HUES64 (cell line): ENCODE measurements around the gene CLSTN2.

Experiments
- H3K27ac ChIP-seq: 2 replicates; pipeline ENCODE4 v1.7.0; 2013; ENCODE audit warnings: low read depth, low read length, inconsistent platforms
- H3K27me3 ChIP-seq: 2 replicates; pipeline ENCODE4 v1.6.1; 2013; ENCODE audit warnings: mild to moderate bottlenecking, low read length; ENCODE audit not compliant: insufficient read depth
- H3K36me3 ChIP-seq: 2 replicates; pipeline ENCODE4 v1.6.1; 2013; ENCODE audit warnings: mild to moderate bottlenecking, low read length; ENCODE audit not compliant: insufficient read depth
- H3K4me1 ChIP-seq: 2 replicates; pipeline ENCODE4 v1.6.1; 2013; ENCODE audit warnings: mild to moderate bottlenecking, low read length, moderate library complexity; ENCODE audit not compliant: insufficient read depth
- H3K4me3 ChIP-seq: 2 replicates; pipeline ENCODE4 v1.5.1; 2013; ENCODE audit warnings: mild to moderate bottlenecking, low read length, moderate library complexity
- H3K9ac ChIP-seq: 2 replicates; pipeline ENCODE4 v1.6.1; 2013; ENCODE audit warnings: mild to moderate bottlenecking, low read depth, low read length
- H3K9me3 ChIP-seq: 2 replicates; pipeline ENCODE4 v1.6.1; 2013; ENCODE audit warnings: low read depth, low read length; ENCODE audit not compliant: insufficient read depth
- WGBS: fragments of 150-250, 120-280 bp; methylation state at CpG from one replicate; pipeline ENCODE4 v1.1.7; 2013; ENCODE audit warnings: missing lambda C conversion rate; 5-methylcytosine and 5-hydroxymethylcytosine counted together

The CLSTN2 gene

GRCh38 chr3:140056047-140056446 is 121.1 kb downstream of the CLSTN2 start:
- H3K36me3 ChIP-seq = no peaks in the 10 kb centered on the region
- WGBS = 93% methylated on average over 4 of the region's 4 CpGs
- H3K27ac ChIP-seq = no peak overlapping the region
- H3K27me3 ChIP-seq = no peaks in the 10 kb centered on the region
- H3K9me3 ChIP-seq = no peaks in the 10 kb centered on the region
- H3K9ac ChIP-seq = no peak overlapping the region
- no peak overlapping the region for H3K4me3 ChIP-seq
- H3K4me1 ChIP-seq = no peaks in the 10 kb centered on the region

- Histone ChIP-seq H3K4me1 (no peaks in the 10 kb centered on the region), H3K4me3 (no peak overlapping the region), H3K36me3 (no peaks in the 10 kb centered on the region), H3K9ac (no peak overlapping the region), H3K9me3 (no peaks in the 10 kb centered on the region), H3K27me3 (no peaks in the 10 kb centered on the region), H3K27ac (no peak overlapping the region)
- 88% methylated on average over 2 of the region's 2 CpGs for WGBS
These were observed 126.2 kb downstream of the CLSTN2 start for GRCh38 chr3:140061211-140061610.

GRCh38 chr3:140062461-140062860 is 127.5 kb downstream of the CLSTN2 start:
- Histone ChIP-seq H3K9ac (no peak overlapping the region), H3K4me3 (no peak overlapping the region), H3K4me1 (no peaks in the 10 kb centered on the region), H3K27ac (no peak overlapping the region), H3K9me3 (no peaks in the 10 kb centered on the region), H3K36me3 (no peaks in the 10 kb centered on the region), H3K27me3 (no peaks in the 10 kb centered on the region)

- H3K9me3 ChIP-seq = no peaks in the 10 kb centered on the region
- H3K27me3 ChIP-seq = no peaks in the 10 kb centered on the region
- H3K27ac ChIP-seq = no peak overlapping the region
- H3K36me3 ChIP-seq = no peaks in the 10 kb centered on the region
- no peak overlapping the region for H3K4me3 ChIP-seq
- WGBS = 92% methylated on average over 3 of the region's 3 CpGs
- no peak overlapping the region for H3K9ac ChIP-seq
- H3K4me1 ChIP-seq = no peaks in the 10 kb centered on the region
These were observed 132.5 kb downstream of the CLSTN2 start for GRCh38 chr3:140067487-140067886.

GRCh38 chr3:140068494-140069017 is 133.6 kb downstream of the CLSTN2 start:
- H3K4me3 ChIP-seq = no peak overlapping the region
- no peaks in the 10 kb centered on the region for H3K9me3 ChIP-seq
- H3K36me3 ChIP-seq = no peaks in the 10 kb centered on the region
- no peak overlapping the region for H3K9ac ChIP-seq
- H3K27me3 ChIP-seq = no peaks in the 10 kb centered on the region
- no peaks in the 10 kb centered on the region for H3K4me1 ChIP-seq
- no peak overlapping the region for H3K27ac ChIP-seq

GRCh38 chr3:140073278-140074045 is 138.5 kb downstream of the CLSTN2 start:
- Histone ChIP-seq H3K4me1 (no peaks in the 10 kb centered on the region), H3K9me3 (no peaks in the 10 kb centered on the region), H3K27me3 (no peaks in the 10 kb centered on the region), H3K27ac (no peak overlapping the region), H3K4me3 (no peak overlapping the region), H3K36me3 (no peaks in the 10 kb centered on the region), H3K9ac (no peak overlapping the region)
- WGBS = 96% methylated on average over 3 of the region's 3 CpGs

- H3K36me3 ChIP-seq = no peaks in the 10 kb centered on the region
- no peak overlapping the region for H3K4me3 ChIP-seq
- H3K9me3 ChIP-seq = no peaks in the 10 kb centered on the region
- no peak overlapping the region for H3K9ac ChIP-seq
- no peaks in the 10 kb centered on the region for H3K4me1 ChIP-seq
- no peaks in the 10 kb centered on the region for H3K27me3 ChIP-seq
- H3K27ac ChIP-seq = no peak overlapping the region
- 93% methylated on average over 3 of the region's 3 CpGs for WGBS
These were observed 141.6 kb downstream of the CLSTN2 start for GRCh38 chr3:140076552-140076951.

GRCh38 chr3:140077406-140077805 is 142.4 kb downstream of the CLSTN2 start:
- no peaks in the 10 kb centered on the region for H3K27me3 ChIP-seq

GRCh38 chr3:140078343-140078742 is 143.4 kb downstream of the CLSTN2 start:
- WGBS = 92% methylated on average over 4 of the region's 4 CpGs
- no peak overlapping the region for H3K4me3 ChIP-seq
- H3K9ac ChIP-seq = no peak overlapping the region
- H3K27me3 ChIP-seq = no peaks in the 10 kb centered on the region
- no peaks in the 10 kb centered on the region for H3K36me3 ChIP-seq
- H3K4me1 ChIP-seq = no peaks in the 10 kb centered on the region
- no peaks in the 10 kb centered on the region for H3K9me3 ChIP-seq
- no peak overlapping the region for H3K27ac ChIP-seq

More at GRCh38 chr3:140077406-140077805, 142.4 kb downstream of the CLSTN2 start:
- Histone ChIP-seq H3K9ac (no peak overlapping the region), H3K36me3 (no peaks in the 10 kb centered on the region), H3K4me1 (no peaks in the 10 kb centered on the region), H3K4me3 (no peak overlapping the region), H3K27ac (no peak overlapping the region), H3K9me3 (no peaks in the 10 kb centered on the region)
- 100% methylated on average over 2 of the region's 3 CpGs for WGBS

- H3K9ac ChIP-seq = no peak overlapping the region
- no CpG with 5 or more reads among the region's 1 CpG for WGBS
- H3K36me3 ChIP-seq = no peaks in the 10 kb centered on the region
- no peak overlapping the region for H3K4me3 ChIP-seq
- H3K9me3 ChIP-seq = no peaks in the 10 kb centered on the region
- no peaks in the 10 kb centered on the region for H3K4me1 ChIP-seq
- no peak overlapping the region for H3K27ac ChIP-seq
- H3K27me3 ChIP-seq = no peaks in the 10 kb centered on the region
These were observed 144.0 kb downstream of the CLSTN2 start for GRCh38 chr3:140078940-140079339.

- 68% methylated on average over 1 of the region's 1 CpG for WGBS
- Histone ChIP-seq H3K27ac (no peak overlapping the region), H3K27me3 (no peaks in the 10 kb centered on the region), H3K9ac (no peak overlapping the region), H3K9me3 (no peaks in the 10 kb centered on the region), H3K4me3 (no peak overlapping the region), H3K4me1 (no peaks in the 10 kb centered on the region), H3K36me3 (no peaks in the 10 kb centered on the region)
These were observed 146.9 kb downstream of the CLSTN2 start for GRCh38 chr3:140081887-140082286.

- Histone ChIP-seq H3K36me3 (no peaks in the 10 kb centered on the region), H3K4me1 (no peaks in the 10 kb centered on the region), H3K4me3 (no peak overlapping the region), H3K9ac (no peak overlapping the region), H3K27me3 (no peaks in the 10 kb centered on the region), H3K27ac (no peak overlapping the region), H3K9me3 (peaks cover 15% of the 10 kb centered on the region)
- WGBS = 95% methylated on average over 4 of the region's 5 CpGs
These were observed 150.0 kb downstream of the CLSTN2 start for GRCh38 chr3:140085001-140085400.
